Measurements from ENCODE around the gene TBX1. TPM values are rescaled to one million over a fixed set of nuclear protein-coding genes. Genes with fewer than 3 reads are reported as not detected.

The TBX1 gene
- total RNA-seq, 1 donor from 2014 or later: 0.29 TPM

DNA sequence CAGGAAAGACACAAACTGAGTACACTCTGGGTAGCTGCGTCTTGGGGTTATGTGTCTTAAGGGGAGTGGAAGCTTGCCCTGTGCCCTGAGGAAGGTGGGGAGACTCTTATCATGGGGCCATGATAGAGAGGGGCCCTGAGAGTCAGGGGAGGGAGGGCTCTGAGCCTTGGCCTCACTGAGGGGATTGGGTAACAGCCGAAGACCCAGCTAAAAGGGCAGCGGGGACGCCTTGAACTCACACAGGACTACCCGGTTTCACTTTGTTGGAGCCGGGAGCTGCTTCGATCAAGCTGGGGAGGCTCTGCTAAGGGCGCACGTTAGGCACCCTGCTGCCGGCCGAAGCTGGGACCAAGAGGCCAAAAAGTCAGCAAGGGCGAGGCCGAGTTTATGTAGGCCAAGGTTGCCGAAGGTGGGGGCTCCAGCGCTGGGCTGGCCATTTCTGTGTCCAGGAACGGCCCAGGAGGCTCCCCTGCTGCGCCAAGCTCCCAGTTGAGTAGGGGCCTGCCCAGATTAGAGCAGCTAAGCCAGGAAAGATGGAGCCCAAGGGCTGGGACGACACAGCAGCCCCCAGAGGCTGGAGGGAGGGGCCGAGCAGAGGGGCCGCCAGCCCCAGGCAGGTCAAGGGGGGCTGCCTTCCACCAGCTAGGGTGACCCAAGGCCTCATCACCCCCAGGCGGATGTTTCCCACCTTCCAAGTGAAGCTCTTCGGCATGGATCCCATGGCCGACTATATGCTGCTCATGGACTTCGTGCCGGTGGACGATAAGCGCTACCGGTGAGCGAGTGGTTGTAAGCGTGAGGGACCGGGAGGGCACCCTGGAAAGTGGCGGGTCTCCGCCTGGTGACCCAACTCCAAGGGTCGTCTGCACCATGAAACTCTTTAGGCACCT is 2.2 kb downstream of the TBX1 start:
- DNase-seq (ENCODE audit: low spot score): no peak
- no peak overlapping the region for H3K27ac Mint-ChIP-seq
- no peak overlapping the region for H3K4me3 Mint-ChIP-seq
- peaks cover 4% of the 10 kb centered on the region for H3K36me3 Mint-ChIP-seq (ENCODE audit: low read depth)
- peaks cover 10% of the 10 kb centered on the region for H3K4me1 Mint-ChIP-seq (ENCODE audit: low read depth)
- intact Hi-C loops (cut with micrococcal nuclease): no loop called here
- H3K27me3 Mint-ChIP-seq (ENCODE audit: insufficient read depth): peaks cover 59% of the 10 kb centered on the region
- H3K9me3 Mint-ChIP-seq: no peaks in the 10 kb centered on the region

DNA sequence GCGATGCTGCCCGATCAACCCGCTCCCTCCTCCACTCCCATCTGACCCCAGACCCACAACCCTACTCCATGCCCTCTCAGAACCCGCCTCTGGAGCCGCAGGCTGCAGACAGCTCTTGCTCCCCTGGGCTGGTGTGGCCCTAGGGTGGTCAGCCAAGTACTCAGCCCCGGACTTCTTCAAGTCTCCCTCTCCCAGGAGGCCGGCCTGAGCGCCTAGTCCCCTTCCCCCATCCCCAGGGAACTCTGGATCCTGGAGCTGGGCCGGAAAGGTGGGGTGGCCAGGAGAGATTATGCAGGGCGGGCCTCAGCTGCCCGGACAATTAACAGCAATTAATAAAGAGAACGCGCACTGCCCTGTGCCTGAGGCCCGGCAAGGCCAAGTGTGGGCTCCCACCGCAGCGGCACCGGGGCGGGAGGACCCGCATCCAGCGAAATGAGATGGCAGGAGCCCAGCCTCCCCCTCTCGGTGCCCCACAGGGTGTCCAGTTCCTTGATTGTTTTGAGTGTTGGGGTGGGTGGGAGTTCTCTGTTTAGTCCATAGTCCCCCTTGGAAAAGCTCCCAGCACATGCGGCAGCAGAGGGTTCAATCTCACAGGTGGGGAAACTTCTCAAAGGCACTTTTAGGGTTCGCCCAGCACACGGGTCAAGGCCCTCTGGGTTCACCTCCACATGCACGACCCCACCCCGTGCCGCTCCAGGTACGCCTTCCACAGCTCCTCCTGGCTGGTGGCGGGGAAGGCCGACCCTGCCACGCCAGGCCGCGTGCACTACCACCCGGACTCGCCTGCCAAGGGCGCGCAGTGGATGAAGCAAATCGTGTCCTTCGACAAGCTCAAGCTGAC is 3.1 kb downstream of the TBX1 start:
- Mint-ChIP-seq H3K27ac (no peak overlapping the region), H3K4me1 (ENCODE audit: low read depth) (peaks cover 10% of the 10 kb centered on the region), H3K4me3 (no peak overlapping the region), H3K27me3 (ENCODE audit: insufficient read depth) (peaks cover 62% of the 10 kb centered on the region), H3K9me3 (no peaks in the 10 kb centered on the region), H3K36me3 (ENCODE audit: low read depth) (peaks cover 4% of the 10 kb centered on the region)
- DNase-seq (ENCODE audit: low spot score): no peak
- intact Hi-C loops (cut with micrococcal nuclease): no loop called here

- no peaks in the 10 kb centered on the region for H3K9me3 Mint-ChIP-seq
- H3K36me3 Mint-ChIP-seq (ENCODE audit: low read depth): peaks cover 4% of the 10 kb centered on the region
- peaks cover 61% of the 10 kb centered on the region for H3K27me3 Mint-ChIP-seq (ENCODE audit: insufficient read depth)
- no peak overlapping the region for H3K27ac Mint-ChIP-seq
- H3K4me1 Mint-ChIP-seq (ENCODE audit: low read depth): peaks cover 10% of the 10 kb centered on the region
- no peak for DNase-seq (ENCODE audit: low spot score)
- H3K4me3 Mint-ChIP-seq: no peak overlapping the region
- intact Hi-C loops (cut with micrococcal nuclease): no loop called here
These were observed 3.7 kb downstream of the TBX1 start for GRCh38 chr22:19764299-19764593.

DNA sequence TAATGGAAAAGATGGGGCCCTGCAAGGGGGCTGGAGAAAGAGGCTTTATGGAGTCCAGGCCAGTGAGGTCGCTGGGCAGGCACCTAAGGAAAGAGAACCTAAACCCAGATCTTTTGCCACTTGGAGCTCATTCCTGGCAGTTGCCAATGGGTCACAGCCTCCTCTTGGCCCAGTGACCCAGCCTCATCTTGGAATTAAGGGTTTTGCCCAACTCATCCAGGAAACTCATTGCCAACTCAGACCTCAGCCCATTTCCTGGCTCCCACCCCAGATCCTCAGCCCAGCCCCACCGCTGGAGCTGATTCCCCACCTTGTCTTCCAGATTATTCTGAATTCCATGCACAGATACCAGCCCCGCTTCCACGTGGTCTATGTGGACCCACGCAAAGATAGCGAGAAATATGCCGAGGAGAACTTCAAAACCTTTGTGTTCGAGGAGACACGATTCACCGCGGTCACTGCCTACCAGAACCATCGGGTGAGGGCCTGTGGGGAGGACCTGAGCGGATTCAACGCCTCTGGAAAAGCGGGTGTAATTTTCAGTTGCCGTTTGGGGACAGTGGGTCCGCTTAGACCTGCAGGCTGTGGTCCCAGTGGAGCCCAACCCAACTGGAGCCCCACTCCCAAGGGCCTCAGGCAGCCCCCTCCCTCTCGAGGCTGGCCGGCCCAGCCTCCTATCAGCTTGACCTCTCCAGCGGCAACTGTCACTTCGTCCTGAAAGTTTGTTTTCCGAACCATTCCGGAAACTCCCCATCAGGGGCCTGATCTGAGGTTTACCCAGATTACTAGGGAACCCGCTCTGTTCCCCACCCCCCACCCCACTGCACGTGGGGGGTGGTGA is 4.3 kb downstream of the TBX1 start:
- Mint-ChIP-seq H3K4me1 (ENCODE audit: low read depth) (peaks cover 5% of the 10 kb centered on the region), H3K36me3 (ENCODE audit: low read depth) (peaks cover 4% of the 10 kb centered on the region), H3K27me3 (ENCODE audit: insufficient read depth) (peaks cover 59% of the 10 kb centered on the region), H3K4me3 (peak overlapping the region; percentile 5), H3K9me3 (no peaks in the 10 kb centered on the region), H3K27ac (peak overlapping the region; percentile 10)
- DNase-seq (ENCODE audit: low spot score): no peak
- intact Hi-C loops (cut with micrococcal nuclease): no loop called here

GRCh38 chr22:19765477-19766239 is 5.1 kb downstream of the TBX1 start:
- Mint-ChIP-seq H3K9me3 (no peaks in the 10 kb centered on the region), H3K27me3 (ENCODE audit: insufficient read depth) (peaks cover 60% of the 10 kb centered on the region), H3K4me3 (peak overlapping the region; percentile 58), H3K4me1 (ENCODE audit: low read depth) (no peaks in the 10 kb centered on the region), H3K27ac (no peak overlapping the region), H3K36me3 (ENCODE audit: low read depth) (no peaks in the 10 kb centered on the region)
- intact Hi-C loops (cut with micrococcal nuclease): loop anchor here (1.0 kb wide), 1 partner anchor 9 kb away; no protein-coding TSS in a partner anchor
- peak; percentile 5 for DNase-seq (ENCODE audit: low spot score)

DNA sequence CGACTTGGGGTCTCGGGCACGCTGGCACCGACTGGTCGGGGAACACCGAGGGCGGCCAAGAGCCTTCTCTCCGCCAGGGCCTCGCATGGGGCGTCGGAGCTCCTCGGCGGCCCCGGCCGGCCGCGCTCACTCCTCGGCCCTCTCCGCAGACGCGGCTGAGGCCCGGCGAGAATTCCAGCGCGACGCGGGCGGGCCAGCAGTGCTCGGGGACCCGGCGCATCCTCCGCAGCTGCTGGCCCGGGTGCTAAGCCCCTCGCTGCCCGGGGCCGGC is 5.6 kb downstream of the TBX1 start:
- Mint-ChIP-seq H3K27ac (no peak overlapping the region), H3K4me1 (ENCODE audit: low read depth) (no peaks in the 10 kb centered on the region), H3K27me3 (ENCODE audit: insufficient read depth) (peaks cover 61% of the 10 kb centered on the region), H3K4me3 (no peak overlapping the region), H3K36me3 (ENCODE audit: low read depth) (no peaks in the 10 kb centered on the region), H3K9me3 (no peaks in the 10 kb centered on the region)
- intact Hi-C loops (cut with micrococcal nuclease): loop anchor here (1.0 kb wide), 1 partner anchor 10 kb away; no protein-coding TSS in a partner anchor
- DNase-seq (ENCODE audit: low spot score): no peak

GRCh38 chr22:19766511-19767426 is 6.2 kb downstream of the TBX1 start:
- Mint-ChIP-seq H3K36me3 (ENCODE audit: low read depth) (no peaks in the 10 kb centered on the region), H3K9me3 (no peaks in the 10 kb centered on the region), H3K27me3 (ENCODE audit: insufficient read depth) (peaks cover 58% of the 10 kb centered on the region), H3K4me1 (ENCODE audit: low read depth) (no peaks in the 10 kb centered on the region), H3K27ac (no peak overlapping the region), H3K4me3 (no peak overlapping the region)
- DNase-seq (ENCODE audit: low spot score): peak; percentile 35
- intact Hi-C loops (cut with micrococcal nuclease): loop anchor here (1.0 kb wide), 1 partner anchor 10 kb away; no protein-coding TSS in a partner anchor

DNA sequence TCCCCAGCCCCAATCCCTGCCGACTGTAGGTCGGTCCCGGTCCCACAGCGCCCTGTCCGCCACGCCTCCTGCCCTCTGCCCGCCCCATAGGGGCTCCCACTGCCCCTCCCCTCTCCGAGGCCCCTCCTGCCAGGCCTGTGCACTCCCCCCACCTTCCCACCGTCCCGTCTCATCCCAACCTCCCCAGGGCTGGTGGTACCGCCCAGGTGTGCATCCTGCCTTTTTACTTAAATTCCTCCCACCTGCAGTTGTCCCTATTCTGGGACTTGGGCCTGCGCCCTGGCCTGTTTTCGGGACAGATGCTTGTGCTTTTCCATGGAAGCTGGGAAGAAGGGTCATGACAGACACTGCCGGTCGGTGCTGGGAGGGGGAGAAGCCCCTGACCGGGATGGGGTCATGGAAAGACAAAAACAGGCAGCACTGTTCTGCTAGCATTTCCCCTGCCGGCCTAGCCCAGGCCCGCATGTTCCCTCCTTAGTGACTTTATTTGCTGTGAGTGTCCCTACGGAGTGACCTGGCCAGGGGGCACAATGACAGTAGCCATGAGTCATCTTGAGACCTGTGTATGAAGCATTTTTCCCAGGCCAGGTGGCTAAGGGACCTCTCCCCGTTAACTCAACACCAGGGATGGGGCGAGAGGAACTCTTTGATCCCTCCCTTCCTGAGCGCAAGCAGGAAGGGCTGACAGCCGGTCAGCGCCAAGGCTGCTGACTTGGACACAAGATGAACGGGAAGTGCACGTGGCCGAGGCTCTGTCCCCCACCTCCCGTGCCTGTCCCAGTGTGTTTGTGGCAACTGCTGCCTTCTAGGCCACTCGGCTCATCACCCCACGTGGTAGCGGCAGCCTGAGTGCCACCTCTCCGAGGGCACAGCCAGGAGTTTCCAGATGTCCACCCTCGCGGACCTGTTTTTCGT is 7.1 kb downstream of the TBX1 start:
- H3K27ac Mint-ChIP-seq: no peak overlapping the region
- intact Hi-C loops (cut with micrococcal nuclease): no loop called here
- H3K9me3 Mint-ChIP-seq: no peaks in the 10 kb centered on the region

DNA sequence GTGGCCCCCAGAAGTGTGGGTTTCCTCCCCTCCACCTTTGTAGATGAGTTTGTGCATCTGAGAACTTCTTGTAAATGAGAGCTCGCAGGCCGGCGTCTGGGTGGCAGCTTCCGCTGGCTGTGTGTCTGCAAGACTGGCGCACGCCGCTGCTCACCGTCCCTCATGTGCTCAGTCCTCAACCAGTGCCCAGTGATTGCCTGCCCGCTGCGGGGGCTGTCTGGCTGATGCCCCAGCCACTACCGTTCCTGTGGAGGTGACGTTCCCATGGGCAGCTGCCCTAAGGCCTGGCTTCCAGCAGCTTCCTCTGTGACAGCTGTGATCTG is 8.8 kb downstream of the TBX1 start:
- Mint-ChIP-seq H3K36me3 (ENCODE audit: low read depth) (no peaks in the 10 kb centered on the region), H3K4me1 (ENCODE audit: low read depth) (no peaks in the 10 kb centered on the region), H3K9me3 (no peaks in the 10 kb centered on the region), H3K4me3 (no peak overlapping the region), H3K27me3 (ENCODE audit: insufficient read depth) (peaks cover 41% of the 10 kb centered on the region), H3K27ac (no peak overlapping the region)
- DNase-seq (ENCODE audit: low spot score): no peak
- intact Hi-C loops (cut with micrococcal nuclease): no loop called here

More for the DNA sequence above, 7.1 kb downstream of the TBX1 start:
- Mint-ChIP-seq H3K4me3 (no peak overlapping the region), H3K36me3 (ENCODE audit: low read depth) (no peaks in the 10 kb centered on the region), H3K4me1 (ENCODE audit: low read depth) (no peaks in the 10 kb centered on the region), H3K27me3 (ENCODE audit: insufficient read depth) (peaks cover 53% of the 10 kb centered on the region)
- no peak for DNase-seq (ENCODE audit: low spot score)

DNA sequence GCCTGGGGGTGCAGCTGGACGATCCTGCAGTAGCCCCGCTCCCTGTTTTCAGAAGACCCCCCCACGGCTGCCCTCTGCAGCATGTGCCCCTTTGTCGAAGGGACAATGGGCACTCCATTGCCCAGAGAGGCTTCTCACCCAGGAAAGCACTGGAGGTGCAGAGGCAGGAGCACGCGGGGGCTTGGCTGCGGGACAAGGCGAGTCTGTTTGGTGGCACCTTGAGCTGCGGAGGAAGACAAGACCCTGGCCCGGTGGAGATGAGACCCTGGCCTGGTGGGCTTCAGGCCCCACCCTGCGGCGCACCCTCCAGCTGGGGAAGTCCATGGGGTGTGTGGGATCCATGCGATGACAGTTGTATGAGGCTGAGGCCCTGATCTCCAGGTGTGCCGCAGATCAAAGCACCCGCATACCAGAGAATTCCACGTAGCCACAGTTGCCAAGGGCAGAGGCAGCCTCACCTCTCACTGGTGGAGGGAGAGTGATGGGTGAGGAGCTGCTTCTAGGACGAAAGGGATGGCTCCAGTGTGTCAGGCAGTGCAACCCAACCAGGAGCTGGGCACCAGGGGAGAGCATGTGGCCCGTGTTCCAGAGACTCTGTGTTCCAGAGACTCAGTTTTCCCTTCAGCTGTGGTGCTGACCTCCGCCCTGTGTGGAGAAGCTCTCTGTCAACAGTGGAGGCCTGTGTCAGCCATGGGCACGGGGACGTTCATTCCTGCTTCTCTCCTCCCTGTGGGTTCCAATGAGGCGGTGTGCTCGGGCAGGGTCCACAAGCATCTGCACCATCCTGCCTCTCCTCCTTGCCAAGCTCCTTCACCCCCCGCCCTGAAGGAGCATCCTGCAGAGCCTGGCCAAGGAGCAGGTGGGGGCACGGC is 10.0 kb downstream of the TBX1 start:
- no peak for DNase-seq (ENCODE audit: low spot score)
- Mint-ChIP-seq H3K27ac (no peak overlapping the region), H3K36me3 (ENCODE audit: low read depth) (no peaks in the 10 kb centered on the region), H3K4me3 (no peak overlapping the region), H3K4me1 (ENCODE audit: low read depth) (no peaks in the 10 kb centered on the region), H3K27me3 (ENCODE audit: insufficient read depth) (peaks cover 30% of the 10 kb centered on the region), H3K9me3 (no peaks in the 10 kb centered on the region)
- intact Hi-C loops (cut with micrococcal nuclease): no loop called here

Data from activated T-helper 1 cell treated with anti-CD3 and anti-CD28 coated beads, Interleukin-12 subunit alpha, Interleukin-12 subunit beta, Interleukin-2, Interleukin-4 antibody, amounts not matched to agents 30 ng/mL and 10 ng/mL and 1 ng/mL, durations not matched to agents 14 hours and 24 hours and 36 hours (primary cell).